GM12891 (cell line): ENCODE data around the gene RNF220.

Experiments
- PAX5 ChIP-seq: IDR thresholded peaks from 2 replicates; pipeline ENCODE4 v1.6.1; 2011; ENCODE audit warnings: low read length, moderate library complexity, mild to moderate bottlenecking; ENCODE audit not compliant: insufficient read depth, severe bottlenecking
- POLR2A ChIP-seq: IDR thresholded peaks from 2 replicates; pipeline ENCODE4 v1.6.1; 2011; ENCODE audit warnings: low read depth, low read length, control low read depth
- POLR2AphosphoS5 ChIP-seq: IDR thresholded peaks from 2 replicates; pipeline ENCODE4 v1.6.1; 2011; ENCODE audit warnings: low read depth, low read length, control low read depth
- POU2F2 ChIP-seq: IDR thresholded peaks from 2 replicates; pipeline ENCODE4 v1.6.1; 2011; ENCODE audit warnings: low read depth, mild to moderate bottlenecking, control low read depth, low read length, moderate library complexity
- TAF1 ChIP-seq: IDR thresholded peaks from 2 replicates; pipeline ENCODE4 v1.6.1; 2011; ENCODE audit warnings: low read depth, low read length, control low read depth

DNA sequence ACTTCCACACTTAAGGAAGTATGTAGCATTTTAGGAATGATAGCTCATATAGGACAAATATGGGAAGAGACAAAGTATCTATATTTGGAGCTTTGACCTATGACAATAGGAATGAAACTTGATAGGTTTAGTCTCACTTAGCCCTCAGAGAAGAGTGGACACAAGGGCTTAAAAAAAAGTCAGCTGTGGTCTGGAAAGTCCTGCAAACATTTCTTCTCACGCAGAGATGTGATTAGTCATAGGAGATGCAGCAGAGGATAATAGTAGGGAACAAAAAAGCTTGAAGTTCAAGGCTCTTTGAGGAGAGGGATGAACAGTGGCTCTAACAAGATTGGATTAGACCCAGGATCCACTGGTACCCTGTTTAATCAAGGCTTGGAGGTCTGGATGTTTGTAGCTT lies 14.8 kb upstream of the RNF220 start:
- TF ChIP-seq POLR2A (no peak), POLR2AphosphoS5 (no peak), TAF1 (no peak), PAX5 (no peak), POU2F2 (no peak)
